HG02571 (cell line): ENCODE results near the gene RFX8.

Experiments used
- ATAC-seq: cut with Tn5 transposase; IDR thresholded peaks from one replicate; pipeline ENCODE4 v1.9.1; 2021; ENCODE audit warnings: mild to moderate bottlenecking, moderate library complexity; ENCODE audit not compliant: unreplicated experiment

RFX8 gene

GRCh38 chr2:101386599-101387150, 88.2 kb downstream of the RFX8 start:
- ATAC-seq: no peak

DNA sequence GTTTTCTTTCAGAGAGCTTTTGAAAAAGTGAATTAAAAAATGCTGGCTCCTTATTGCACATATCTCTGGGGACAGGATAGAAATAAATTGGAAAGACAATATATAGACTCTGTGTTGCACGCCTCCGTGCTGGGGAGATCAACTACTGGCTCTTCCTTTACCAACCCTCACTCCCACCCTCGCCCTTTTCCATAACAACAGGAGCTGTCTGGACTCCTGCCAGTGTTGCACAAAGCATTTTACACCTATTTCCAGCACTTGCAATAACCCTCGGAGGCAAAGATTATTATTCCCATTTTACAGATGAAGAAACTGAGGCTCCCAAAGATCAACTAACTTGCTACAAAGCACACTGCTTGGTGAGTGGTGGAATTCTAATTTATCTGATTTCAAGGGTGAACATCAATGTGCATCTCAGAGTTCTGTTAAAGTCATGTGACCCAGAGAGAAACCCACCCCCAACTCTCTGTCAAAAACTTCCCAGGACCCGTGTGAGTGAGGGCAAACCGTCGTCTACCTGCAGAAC, 91.8 kb downstream of the RFX8 start:
- ATAC-seq: no peak

DNA sequence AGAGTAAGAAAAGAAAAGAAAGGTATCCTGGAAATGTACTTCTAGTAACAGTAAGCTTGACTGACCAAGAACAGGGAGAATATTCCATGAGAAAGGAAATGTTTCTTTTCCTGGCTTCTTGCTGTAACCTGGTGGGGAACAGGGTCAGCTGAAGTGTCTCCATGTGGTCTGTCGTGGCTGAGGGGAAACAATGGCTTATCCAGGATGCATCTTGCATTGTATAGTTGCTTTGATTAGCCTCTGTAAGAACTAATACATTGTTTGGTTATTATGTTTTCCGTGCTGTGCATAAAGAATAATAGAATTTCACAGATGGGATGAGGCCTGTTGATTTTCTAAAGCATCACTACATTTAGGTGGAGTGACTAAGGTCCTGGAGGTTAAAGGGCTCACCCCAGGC, 92.5 kb downstream of the RFX8 start:
- no peak for ATAC-seq

DNA sequence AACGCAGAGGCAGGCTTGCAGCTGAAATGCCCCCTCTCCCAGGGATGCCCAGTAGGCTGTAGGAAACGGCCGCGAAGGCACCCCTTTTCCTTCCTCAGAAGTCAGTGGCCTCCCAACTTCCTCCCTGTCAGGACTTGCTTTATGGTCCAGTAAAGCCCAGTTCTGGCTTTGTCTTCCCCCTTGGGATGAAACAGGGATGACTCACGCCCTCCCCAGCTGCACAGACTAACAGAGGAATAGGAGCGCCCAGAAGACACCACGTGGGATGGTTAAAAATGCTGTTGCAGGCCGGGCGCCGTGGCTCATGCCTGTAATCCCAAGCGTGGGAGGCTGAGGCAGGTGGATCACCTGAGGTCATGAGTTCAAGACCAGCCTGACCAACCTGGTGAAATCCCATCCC, 94.5 kb downstream of the RFX8 start:
- no peak for ATAC-seq

DNA sequence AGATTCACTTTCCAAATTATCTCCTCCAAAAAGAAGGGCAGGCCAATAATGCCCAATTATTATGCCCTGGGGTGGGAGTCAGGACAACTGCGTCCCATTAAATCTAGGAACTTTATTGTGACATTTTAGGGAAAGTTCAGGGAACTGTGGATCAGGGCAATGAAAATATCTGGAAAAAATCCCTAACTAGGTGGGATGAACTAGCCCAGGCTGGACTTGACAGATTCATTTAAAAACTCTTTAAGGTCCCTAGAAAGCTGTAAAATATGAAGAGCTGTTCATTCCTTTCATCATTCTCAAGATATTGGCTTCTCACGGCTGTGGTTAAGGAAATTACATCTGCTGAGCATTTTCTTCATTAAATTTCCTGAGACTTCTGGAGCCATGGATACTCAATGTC, 95.8 kb downstream of the RFX8 start:
- no peak for ATAC-seq

- no peak for ATAC-seq
Measured at GRCh38 chr2:101375653-101376052, 99.3 kb downstream of the RFX8 start.

DNA sequence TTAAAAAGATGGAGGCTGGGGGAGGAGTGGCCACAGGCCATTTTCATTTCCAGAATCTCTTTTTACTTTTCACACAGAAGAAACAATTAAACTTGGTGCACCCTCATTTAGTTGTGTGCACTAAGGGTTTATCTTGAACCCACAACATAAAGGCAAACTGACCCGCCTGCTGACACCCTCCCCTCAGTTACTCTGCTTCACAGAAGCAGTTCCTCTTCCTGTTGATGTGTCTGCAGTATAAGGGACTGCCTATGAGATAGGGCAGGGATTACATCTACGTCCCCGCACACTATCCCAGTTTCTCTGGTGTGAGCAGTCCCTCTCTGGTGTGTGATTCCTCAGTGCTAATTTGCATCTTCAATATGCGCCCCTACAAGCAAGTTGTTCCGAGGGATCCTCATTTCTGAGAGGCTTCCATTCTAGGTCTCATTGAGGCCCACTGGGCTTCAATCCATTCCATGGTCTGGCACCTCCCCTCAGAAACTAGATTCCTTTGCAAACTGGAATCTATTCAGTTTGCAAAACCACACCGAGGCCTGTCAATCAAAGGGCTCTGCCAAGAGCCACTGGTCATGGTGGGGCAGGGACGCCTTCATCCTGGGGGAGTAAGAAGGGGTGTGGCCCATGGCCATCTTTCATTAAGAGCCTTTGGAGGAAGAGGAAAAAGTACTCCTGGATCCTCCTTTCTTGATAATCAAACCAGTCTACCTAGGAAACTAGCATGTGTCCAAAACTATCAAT, 99.9 kb downstream of the RFX8 start:
- no peak for ATAC-seq

GRCh38 chr2:101372792-101373191, 102.1 kb downstream of the RFX8 start:
- no peak for ATAC-seq

GRCh38 chr2:101371636-101372035, 103.3 kb downstream of the RFX8 start:
- no peak for ATAC-seq

GRCh38 chr2:101369100-101369499, 105.8 kb downstream of the RFX8 start:
- ATAC-seq: no peak

GRCh38 chr2:101368376-101368775, 106.5 kb downstream of the RFX8 start:
- ATAC-seq: no peak

GRCh38 chr2:101367508-101367907, 107.4 kb downstream of the RFX8 start:
- ATAC-seq: no peak

DNA sequence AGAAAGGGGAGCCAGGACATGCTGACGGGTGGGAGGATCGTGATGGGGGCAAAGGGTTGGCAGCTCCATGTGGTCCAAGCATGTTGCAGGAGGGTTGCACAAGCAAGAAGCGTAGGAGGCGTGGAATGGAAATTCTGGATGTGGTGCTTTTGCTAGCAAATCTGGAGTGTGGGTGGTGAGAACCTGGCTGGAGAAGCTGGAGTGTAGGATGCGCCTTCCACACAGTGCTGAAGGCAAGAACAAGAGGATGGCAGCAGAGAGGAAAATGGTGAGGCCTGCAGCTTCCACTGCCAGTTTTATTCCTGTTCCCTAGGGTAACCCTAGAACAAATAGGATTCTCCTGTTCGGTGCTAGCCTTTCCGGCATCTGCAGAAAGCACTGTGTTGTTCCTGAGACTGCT, 110.0 kb downstream of the RFX8 start:
- no peak for ATAC-seq

- ATAC-seq: no peak
Measured at GRCh38 chr2:101362777-101363176, 112.1 kb downstream of the RFX8 start.

GRCh38 chr2:101362316-101362715, 112.6 kb downstream of the RFX8 start:
- ATAC-seq: no peak

DNA sequence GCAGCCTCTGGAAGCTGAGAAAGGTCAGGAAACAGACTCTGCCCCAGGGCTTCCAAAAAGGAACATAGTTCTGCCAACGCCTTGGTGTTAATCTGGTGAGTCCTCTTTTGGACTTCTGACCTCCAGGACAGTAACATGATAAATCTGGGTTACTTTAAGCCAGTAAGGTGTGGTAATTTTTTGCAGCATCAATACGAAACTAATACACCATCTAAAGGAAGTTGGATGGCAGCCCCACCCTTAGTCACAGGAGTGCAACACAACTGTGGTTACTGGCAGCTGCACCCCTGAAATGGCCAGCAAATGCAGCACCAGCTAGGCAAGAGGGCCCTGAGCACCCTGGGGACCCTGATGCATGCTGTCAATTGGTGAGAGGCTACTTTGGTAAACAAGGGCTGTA, 113.4 kb downstream of the RFX8 start:
- no peak for ATAC-seq

GRCh38 chr2:101361121-101361520, 113.8 kb downstream of the RFX8 start:
- no peak for ATAC-seq

DNA sequence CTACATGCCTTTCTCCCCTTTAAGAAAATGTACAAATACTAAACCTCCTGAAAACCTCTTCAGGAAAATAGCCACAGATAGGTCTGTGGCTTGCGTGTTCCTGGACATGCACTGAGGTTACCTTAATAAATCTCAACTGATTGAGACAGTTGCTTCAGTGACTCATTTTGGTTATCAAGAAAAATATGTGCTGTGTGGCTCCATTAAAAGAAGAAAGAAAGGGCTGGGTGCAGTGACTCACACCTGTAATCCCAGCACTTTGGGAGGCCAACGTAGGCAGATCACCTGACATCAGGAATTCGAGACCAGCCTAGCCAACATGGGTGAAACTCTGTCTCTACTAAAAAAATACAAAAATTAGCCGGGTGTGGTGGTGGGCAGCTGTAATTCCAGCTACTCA, 114.7 kb downstream of the RFX8 start:
- ATAC-seq: no peak

DNA sequence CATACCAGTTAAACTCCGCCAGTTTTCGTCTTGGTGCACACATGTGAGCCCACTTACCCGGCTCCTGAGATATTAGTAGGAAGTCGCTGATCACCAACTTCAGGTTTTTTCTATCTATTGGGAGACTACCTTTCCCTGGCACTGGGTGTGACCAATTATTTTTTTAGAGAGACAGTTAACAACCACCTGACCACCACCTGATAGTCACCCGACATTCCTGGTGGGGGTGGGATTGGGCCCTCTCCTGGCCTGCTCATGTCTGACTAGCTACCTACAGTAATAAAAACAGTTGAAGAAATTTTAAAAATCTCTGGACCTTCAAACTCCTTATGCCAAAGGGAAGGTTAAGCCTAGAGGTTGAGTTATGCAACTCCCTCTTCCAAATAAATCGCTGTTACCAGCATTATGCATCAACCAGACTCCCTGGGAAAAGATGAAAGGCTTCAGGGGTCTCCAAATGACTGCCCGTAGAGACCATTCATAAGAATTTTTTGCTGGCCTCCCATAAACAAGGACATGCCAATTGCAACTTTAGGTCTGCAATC, 115.4 kb downstream of the RFX8 start:
- ATAC-seq: no peak

- no peak for ATAC-seq
Measured at GRCh38 chr2:101357376-101357775, 117.5 kb downstream of the RFX8 start.

DNA sequence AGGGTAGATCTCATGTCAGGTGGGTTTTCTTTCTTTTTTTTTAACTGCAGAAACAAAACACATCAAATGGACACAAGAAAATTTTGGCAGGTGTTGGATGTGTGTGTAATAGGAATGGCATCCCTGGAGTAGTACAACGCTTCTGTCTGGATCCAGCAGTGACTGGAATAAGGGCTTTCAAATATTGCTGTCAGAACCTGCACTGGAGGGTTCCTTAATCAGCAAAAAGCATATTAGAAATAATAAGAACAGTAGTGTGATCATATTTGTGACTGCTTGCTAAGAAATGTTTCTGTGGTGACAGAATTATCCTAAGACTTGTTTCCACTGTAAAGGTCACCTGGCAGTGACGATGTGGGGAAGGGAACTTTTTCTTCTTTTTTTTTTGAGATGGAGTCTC, 118.4 kb downstream of the RFX8 start:
- ATAC-seq: no peak

GRCh38 chr2:101356055-101356454, 118.9 kb downstream of the RFX8 start:
- no peak for ATAC-seq
